Measurements from ENCODE around the gene LRRC36.

LRRC36 gene

GRCh38 chr16:67428146-67428731 lies 101.6 kb downstream of the LRRC36 start:
- no peak for FAIRE-seq

DNA sequence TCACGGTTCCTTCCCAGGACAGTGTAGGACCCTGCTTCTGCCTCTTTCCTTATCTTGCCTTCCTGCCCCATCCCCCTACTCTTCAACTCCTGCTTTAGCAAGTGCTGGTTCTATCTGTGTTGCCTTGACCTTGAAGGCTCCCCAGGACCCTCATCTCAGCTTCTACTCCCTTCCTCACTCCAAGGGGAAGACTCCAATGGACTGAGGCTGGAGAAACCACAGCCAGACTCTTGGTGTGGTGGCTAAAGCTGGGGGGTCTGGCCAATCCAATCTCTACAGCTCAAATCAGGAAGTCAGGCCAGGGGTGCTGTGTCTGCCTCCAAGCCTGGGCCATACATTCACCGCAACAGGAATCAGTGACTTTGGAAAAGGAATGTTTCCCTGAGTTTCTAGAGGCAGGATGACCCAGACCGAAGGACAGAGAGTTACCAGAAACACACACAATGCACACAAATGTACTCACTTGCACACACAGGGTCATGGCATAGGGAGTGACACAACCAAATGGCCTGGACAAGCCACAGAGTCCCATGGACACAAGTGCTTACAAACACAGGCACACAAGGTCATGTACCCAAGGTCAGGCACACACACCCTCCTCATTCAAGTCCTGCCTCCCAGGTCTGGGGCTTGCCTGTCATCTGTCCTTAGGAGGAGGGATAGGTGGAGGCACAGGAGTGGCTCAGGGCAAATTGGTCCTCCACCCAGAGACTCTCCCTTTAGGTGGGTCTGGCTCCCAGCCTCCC lies 102.6 kb downstream of the LRRC36 start:
- no peak for FAIRE-seq

DNA sequence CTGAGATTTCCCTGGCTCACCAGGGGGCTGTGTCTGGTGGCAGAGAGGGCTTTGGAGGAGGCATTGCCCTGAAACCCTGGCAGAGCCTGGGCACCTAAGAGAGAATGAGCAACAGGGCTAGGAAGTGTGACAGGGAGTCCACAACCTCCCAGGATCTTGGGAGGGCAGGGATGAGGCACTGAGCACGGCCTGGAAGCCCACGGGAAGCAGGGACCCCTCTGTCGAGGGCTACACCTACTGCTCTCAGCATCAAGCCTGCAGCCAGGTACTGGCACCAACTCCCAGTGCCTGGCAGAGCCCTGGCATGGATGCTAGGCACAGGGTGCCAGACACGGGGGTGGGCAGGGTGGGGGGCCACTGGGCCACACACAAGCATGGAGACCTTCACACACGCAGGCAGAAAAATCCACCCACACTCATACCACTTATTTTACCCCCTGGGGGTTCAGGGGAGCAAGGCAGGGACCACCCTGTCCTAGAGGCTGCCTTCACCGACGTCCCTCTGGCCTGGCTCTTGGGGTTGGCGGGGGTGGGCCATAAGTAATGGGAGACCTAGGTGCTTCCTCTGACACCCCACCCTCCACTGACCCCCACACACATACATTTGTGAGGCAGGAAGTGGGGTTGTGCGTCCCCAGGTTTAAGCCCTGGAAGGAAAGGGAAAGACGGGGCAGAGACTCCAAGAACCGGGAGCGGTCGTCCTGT lies 103.3 kb downstream of the LRRC36 start:
- no peak for FAIRE-seq

DNA sequence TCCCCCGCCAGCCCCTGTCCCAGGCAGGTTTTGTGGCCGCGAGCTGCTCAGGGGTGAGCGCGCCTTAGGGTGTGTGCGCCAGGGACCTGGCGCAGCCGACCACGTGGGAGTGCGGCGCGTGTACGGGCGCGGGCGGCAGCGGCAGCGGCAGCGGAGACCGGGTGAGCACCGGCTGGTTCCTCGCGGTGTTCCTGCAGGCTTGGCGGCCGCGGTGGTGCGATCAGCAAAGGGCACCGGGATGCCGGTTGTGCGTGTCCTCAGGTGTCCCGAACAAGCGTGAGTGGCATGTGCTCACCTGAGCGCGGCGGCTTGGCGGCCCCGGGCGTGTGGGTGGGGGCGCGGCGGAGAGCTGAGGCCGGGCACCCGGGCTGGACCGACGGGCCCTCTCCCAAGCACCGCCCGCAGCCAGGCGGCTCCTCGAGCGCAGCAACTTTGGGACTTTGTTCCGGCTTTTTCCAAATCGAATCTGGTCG lies 103.9 kb downstream of the LRRC36 start:
- FAIRE-seq: no peak

DNA sequence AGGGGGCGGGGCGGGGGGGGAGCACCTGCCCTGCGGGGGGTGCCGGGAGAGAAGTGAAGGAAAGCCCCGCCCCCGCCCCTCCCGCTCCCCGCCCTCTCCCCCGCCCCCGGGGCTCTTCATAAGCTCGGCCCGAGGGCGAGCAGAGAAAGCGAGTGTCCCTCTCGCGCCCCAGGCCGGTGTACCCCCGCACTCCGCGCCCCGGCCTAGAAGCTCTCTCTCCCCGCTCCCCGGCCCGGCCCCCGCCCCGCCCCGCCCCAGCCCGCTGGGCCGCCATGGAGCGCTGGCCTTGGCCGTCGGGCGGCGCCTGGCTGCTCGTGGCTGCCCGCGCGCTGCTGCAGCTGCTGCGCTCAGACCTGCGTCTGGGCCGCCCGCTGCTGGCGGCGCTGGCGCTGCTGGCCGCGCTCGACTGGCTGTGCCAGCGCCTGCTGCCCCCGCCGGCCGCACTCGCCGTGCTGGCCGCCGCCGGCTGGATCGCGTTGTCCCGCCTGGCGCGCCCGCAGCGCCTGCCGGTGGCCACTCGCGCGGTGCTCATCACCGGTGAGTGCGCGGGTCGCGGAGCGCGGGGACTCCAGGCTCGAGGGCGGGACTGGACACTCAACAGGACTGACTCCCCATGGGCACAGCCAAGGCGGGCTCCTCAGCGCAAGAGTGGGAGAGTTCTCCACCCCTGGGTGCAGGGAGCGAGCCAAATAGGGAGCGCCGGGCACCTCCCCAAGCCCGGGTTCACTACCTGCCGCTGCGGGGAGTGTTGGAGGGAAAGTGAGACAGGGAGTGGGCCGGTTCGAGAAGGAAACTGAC lies 104.6 kb downstream of the LRRC36 start, which contains the start of gene HSD11B2:
TSS of gene HSD11B2 (plus strand) at position 145 of the 798 bp plus-strand sequence. CDS start at position 273, 128 bp downstream.
- no peak for FAIRE-seq

DNA sequence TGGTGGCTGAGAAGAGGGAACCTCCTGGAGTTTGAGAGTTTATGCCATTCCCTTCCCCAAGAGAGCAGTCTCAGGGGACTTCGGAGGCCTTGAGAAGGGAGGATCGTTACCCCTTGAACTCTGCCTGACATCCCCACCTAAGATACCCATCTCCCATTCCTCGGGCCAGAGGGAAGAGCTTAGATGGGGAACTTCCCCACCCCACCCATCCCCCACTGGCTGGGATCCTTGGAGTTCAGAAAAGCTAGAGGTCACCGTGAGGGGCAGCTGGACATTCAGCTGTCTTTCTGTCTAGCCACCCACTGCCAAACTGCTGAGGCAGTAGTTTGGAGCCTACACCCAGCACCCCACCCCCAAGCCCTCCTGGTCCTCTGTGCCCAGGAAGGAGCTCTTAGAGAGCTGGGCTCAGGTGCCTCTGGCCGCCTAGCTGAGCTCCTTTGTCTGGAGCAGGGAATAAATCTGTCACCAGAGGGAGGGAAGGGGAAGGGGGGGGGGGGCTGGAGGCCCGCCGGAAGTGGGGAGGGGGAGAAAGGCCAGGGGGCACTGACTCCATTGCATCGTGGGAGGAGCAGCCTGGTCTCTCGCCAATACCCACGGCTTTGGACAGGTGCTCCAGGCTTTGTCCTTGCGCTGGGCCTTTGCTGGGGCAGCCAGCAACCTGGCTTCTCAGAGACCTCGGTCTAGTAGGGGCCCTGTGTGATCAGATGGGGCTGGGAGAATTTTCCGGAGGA lies 105.3 kb downstream of the LRRC36 start:
- FAIRE-seq: no peak

GRCh38 chr16:67432506-67432890 lies 105.9 kb downstream of the LRRC36 start:
- no peak for FAIRE-seq

- no peak for FAIRE-seq
Measured at GRCh38 chr16:67433131-67433719, 106.6 kb downstream of the LRRC36 start.
